NCI-H1105 (cell line): ENCODE data around the gene ZSCAN5A.
"Not testable (repeated sequence)": the region's sequence is repeated elsewhere in the genome, so short reads cannot be mapped to it uniquely, and the experiment has no call there.

Experiments used
- DNase-seq: peaks from one replicate; lab custom pipeline; 2025; lab: John Stamatoyannopoulos, UW

ZSCAN5A gene

DNA sequence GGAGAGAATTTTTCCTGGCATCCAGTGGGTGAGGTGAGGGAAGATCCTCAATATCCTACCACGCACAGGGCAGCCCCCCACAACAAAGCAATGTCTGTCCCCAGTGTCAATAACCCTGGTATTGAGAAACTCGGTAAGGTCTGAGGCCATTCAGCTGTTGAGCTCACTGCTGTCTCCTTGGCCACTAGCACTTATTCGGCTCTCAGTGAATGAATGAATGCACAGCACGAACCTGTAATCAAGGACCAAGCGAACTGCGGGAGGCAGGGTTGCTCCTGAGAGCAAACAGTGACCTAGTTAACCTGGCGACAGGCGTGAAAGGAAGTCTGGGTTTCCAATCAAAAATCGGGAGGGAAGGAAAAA is 640 bp downstream of the ZSCAN5A start:
- no peak for DNase-seq

DNA sequence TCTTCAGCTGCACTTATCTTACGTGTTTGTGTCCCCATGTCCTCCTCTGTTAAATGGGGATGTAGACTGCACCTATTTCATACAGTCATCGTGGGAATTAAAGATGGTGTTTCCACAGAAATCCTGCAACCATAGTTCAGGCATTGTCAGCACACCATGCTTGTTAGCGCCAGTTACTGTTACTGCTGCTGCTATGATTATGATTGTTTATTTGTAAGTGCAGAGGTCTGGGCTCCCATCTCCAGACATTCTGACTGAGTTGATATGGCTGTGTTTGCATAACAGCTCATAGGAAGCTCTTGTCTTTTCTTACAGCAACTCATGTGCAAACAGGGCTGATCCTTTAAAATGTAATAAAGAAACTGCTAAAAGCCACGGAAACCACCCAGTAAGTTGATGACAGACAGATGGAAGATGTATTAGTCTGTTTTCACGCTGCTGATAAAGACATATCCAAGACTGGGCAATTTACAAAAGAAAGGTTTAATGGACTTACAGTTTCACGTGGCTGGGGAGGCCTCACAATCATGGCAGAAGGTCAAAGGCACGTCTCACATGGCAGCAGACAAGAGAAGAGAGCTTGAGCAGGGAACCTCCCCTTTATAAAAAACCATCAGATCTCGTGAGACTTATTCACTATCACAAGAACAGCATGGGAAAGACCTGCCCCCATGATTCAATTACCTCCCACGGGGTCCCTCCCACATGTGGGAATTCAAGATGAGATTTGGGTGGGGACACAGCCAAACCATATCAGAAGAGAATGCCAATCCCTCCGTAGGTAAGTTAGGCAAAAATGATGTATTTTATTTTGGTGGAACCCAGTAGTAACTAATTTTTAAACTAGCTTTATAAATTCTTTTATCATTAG is 1.6 kb downstream of the ZSCAN5A start:
- DNase-seq, result no peak

DNA sequence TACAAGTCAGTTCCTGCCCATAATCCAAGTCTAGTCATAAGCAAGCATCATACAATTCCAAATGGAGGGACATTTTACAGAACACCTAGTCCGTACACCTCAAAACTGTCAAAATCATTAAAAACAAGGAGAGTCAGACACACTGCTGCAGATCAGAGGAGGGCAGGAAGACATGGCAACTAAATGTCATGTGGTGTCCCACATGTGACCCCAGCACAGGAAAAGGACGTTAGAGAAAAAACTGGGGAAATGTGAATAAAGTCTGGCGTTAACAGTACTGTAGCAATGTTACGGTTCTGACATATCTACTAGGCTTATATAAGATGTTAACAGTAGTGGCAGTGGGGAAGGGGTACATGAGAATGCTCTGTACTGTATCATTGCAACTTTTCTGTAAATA is 2.3 kb downstream of the ZSCAN5A start:
- no peak for DNase-seq

DNA sequence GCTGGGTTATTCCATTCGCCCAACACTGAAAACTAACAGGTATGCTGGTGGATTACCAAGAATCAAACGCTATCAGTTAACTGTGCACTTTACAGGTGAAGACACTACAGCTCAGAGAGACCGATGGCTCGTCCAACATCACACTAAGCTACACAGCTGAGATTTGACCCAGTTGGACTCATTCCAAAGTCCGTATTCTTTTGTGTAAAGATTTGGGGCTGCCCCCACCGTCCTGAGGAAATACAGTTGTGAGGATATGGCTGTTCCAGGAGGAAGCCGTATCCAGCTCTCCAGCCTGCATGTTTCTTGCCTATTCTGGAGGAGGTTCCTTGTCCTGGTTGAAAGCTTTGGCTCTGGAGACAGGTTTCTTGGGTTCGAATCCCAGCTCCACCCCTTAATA is 4.2 kb downstream of the ZSCAN5A start:
- no peak for DNase-seq

DNA sequence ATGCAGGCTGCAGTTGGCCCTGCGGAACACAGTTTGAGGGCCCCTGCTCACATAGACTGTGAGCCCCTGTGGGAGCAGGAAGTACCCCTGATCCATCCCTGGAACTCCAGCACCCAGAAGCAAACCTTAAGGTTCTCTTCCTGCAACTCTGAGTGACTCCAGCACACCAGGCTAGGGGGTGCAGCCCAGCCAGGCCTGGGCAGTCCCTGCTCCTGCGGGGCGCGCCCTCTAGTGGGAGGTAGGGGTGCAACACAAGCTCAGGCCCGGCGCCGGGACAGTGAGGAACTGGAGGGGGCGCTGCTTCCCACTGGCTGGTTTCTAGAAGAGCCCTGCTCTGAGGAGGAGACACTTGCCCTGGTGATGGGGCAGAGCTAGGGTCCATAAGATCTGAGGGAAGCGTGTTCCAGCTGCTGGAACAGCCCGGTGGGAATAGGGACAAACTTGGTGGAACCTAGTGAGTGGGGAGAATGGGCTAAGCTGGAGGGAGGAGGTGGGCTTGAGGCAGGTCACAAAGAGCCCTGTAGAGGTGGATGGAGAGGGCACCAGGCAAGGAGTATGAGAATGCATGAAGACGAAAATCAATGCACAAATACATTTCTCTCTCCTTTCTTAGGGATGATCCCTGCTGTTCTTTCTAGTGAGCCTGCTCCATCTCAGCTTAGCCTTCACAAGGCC is 5.0 kb downstream of the ZSCAN5A start:
- peak; percentile 23 for DNase-seq

DNA sequence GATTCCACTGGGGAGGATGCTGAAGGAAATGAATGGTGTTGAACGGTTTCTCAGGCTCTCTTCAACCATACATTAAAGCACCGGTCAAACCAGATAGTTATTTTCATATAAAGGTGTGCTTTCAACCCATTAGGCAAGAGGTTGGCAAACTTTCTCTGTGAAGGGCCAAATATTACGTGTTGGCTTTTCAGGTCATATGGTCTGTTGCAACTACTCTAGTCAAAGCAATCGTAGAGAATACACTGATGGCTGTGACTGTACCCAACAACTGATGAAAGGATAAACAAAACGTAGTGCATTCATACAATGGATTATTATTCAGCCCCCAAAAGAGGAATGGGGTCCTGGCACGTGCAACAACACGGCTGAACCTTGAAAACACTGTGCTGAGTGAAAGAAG is 5.8 kb downstream of the ZSCAN5A start:
- no peak for DNase-seq

DNA sequence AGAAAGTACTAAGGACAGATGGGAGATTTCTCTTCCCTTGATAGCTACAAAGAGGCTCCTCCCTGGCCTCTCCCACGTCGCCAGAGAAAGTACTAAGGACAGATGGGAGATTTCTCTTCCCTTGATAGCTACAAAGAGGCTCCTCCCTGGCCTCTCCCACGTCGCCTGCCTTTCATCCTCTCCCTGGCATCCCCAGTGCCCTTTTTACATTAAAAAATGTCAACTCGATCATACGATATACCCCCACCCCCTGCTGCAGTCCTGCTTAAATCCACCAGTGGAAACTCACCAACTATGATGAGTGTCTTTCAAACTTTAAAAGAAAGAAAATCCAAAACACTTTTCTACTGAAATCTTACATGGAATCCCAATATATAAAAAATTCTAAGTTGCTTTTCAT is 7.6 kb downstream of the ZSCAN5A start:
- not testable (repeated sequence) for DNase-seq

DNA sequence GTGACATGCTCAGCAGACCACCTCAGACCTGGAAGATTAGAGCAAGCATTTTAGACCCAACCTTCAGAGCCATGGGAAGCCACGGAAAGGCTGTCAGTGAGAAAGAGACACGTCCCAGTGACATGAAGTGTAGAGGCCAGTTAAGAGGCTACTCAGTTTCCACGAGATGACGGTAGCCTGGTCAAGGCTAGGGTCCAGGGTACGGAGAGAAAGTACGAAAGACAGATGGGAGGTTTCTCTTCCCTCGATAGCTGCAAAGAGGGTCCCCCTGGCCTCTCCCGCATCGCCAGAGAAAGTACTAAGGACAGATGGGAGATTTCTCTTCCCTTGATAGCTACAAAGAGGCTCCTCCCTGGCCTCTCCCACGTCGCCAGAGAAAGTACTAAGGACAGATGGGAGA is 8.6 kb downstream of the ZSCAN5A start:
- DNase-seq, result no peak

DNA sequence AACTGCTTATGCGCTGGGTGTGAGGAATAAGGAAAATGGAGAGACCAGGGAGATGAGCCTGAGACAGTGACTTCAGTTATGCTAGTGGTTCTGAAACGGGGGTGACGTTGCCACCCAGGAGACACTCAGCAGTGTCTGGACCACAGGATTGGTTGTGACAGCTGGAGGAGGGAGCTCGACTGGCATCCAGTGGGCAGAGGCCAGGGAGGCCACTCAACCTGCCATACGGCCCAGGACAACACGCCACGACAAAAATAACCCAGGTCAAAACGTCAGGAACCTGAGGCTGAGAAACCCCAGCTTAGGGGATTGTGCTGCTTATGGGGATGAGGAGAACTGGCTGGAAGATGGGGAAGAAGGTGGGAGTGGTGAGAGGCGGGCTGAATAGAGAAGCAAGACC is 10.4 kb downstream of the ZSCAN5A start:
- no peak for DNase-seq

DNA sequence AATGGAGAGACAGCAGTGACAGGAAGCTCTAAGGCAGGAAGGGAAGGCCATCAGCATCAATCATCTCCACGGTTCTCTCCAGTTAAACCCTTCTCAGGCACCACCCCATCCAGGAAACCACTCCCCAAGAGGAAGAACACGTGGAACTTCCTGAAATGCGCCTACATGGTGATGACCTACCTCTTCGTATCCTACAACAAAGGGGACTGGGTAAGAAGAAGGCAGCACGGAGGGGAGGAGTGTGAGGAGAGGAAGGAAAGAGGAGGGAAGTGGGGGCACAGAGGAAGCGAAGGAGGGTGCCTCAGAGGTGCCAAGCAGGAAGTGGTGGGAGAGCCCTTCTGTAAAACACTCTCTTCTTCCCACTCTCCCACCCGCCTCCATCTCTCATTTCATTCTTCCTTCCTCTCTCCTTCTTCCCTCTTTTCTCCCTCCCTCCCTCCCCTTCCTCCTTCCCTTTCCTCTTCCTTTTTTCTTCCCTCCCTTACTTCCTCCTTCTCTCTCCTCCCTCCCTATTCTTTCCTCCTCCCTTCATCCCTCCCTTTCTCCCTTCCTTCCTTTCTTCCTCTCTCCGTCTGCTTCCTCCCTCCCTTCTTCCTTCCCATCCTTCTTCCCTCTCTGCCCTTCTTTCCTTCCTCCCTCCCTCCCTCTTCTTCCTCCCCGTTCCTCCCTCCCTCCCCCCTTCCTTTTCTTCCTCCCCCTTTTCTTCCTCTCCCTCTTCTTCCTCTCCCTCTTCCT is 12.6 kb downstream of the ZSCAN5A start:
- DNase-seq, result no peak

DNA sequence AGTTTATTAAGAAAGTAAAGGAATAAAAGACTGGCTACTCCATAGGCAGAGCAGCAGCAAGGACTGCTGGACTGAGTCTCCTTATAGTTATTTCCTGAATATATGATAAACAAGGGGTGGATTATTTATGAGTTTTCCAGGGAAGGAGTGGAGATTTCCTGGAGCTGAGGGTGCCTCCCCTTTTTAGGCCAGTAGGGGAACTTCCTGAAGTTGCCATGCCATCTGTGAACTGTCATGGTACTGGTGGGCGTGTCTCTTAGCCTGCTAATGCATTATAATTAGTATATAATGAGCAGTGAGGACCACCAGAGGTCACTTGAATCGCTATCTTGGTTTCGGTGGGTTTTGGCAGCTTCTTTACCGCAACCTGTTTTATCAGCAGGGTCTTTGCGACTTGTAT is 13.5 kb downstream of the ZSCAN5A start:
- no peak for DNase-seq

DNA sequence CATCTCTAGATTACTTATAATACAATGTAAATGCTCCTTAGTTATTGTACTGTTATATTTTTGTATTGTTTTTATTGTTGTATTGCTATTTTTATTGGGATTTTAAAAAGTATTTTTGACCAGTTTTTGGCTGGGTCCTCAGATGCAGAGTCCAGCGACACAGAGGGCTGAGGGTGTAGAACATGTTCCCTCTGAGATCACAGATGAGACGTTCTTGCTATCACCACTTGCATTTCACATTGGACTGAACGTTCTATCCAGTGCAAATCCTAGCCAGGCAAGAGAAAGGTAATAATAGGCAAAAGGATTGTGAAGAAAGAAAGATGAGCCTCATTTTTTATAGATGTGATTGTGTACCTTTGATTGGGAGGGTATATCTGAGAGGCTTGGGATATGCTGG is 15.0 kb downstream of the ZSCAN5A start:
- no peak for DNase-seq

DNA sequence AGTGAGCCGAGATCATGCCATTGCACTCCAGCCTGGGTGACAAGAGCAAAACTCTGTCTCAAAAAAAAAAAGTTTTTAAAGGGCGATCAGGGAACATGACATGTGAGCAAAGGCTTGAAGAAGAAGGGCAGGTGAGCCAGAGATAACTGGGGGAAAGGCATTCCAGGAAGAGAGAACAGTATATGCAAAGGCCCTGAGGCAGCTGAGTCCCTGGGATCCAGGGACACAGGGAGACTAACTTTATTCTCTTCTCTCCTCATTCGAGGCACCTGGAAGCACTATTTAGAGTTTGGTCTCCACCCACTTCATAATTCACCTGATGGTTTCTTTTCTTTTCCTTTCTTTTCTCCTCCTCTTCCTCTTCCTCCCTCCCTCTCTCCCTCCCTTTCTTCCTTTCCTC is 17.6 kb downstream of the ZSCAN5A start:
- no peak for DNase-seq

DNA sequence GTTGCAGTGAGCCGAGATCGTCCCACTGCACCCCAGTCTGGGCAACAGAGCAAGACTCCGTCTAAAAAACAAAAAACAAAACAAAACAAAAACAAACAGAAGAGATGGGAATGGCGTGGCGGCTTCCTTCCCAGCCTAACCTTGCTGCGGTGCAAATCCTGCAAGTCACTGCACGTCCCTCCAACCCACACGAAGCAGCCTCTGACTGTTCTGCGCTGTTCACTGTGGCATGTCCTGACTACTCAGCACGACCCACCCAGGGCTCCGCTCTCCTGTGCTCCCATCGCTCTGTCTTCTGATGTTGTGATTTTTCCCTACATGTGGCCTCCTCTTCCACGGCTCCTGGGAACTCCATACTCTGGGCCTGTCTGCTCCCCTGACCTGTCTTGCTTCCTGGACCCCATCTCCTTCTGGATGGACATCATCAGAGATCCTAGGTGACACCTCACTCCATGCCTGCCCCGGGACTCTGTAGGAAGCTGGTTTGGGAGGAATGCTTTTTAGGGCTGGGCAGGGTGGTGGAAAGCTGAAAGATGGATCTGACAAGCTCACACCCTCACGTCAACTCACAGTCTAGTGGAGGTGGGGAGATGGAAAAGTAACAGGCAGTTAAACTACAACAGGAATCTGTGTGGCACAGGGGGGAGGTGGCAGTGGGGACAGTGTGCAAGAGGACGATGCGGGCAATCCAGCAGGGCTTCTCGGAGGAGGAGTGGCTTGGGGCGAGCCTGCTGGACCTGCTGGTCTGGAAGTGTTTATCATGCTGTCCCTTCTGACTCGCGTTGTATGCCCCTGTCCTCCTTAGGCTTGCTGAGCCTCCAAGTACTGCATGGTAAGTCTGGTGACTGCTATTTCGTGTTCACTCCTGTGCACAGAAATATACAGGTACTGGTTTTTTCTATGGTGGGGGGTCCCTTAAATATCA is 18.8 kb downstream of the ZSCAN5A start:
- no peak for DNase-seq

DNA sequence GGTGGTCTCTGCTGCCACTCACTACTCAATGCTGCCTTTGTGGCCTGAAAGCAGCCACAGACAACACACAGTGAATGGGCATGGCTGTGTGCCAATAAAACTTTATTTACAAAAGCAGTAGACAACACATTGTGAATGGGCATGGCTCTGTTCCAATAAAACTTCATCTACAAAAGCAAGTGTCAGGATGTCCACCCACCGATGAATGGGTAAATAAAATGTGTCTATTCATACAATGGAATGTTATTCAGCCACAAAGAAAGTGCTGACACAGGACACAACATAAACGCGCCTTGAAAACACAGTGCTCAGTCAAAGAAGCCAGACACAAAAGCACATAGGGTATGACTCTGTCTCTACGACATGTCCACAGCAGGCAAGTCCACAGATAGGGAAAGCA is 20.1 kb downstream of the ZSCAN5A start:
- peak; percentile 16 for DNase-seq

DNA sequence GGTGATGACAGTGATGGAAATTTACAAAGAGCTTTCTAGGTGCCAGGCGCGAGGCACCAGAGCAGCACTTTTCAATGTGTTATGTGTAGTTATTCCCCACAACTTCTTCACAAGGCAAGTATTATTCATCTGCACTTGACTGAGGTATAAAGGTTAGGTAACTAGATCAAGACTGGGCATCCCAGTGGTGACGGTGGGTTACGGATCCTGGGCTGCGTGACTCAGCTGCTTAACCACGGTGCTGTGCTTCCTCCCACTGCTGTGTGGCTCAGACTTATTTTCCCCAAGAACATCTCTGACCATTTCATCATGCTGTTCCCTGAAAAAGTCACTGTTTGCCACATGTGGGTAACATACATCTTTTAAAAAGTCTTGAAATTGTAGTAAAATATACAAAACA is 22.8 kb downstream of the ZSCAN5A start:
- no peak for DNase-seq

DNA sequence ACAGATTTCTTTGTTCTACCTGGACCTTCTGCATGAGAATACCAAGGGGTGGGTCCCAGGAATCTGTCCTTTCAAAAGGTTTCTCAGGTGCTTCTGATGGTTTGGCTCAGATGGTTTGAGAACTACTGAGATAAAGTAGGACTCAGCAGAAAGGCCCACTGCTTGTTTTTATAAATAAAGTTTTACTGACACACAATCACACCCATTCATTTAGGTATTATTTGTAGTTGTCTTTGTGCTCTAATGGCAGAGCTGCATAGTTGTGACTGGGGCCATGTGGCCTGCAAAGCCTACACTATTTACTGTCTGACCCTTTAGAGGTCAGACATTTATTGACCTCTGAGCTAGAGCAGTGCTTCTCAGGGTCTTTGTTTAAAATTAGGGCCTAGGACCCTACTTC is 24.5 kb downstream of the ZSCAN5A start:
- no peak for DNase-seq

DNA sequence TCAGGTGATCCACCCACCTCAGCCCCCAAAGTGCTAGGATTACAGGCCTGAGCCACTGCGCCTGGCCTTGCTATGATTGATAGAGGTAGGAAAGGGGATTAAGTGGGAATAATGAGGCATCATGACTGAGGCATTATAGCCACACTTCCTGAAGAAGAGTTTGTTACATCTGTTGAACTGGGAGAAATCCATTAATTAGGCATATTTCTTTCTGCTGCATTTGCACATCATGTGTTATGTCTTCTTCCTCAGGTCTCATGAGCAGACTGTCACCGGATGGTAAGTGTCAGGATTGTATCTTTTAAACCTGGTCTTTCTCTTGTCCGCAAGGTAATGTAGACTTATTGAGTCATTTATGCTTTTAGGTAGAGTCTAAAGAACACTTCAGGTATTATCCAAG is 29.9 kb downstream of the ZSCAN5A start:
- no peak for DNase-seq

DNA sequence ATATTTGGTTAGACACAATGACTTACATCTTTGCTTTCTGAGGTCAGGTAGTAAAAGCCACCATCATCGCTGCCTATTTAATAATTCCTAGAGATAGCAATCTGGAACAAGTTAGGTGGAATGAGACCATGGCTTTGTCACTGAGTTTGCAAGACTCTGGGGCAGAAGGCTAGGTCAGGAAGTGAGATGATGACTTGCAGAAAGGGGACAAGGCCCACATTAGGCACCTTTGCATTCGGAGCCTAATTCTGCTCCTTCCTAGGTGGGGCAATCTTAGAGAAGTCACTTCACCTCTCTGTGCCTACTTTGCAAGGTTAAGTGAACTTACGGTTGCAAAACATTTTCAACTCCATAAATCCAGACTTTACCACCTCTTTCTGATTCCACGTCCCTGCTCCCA is 31.8 kb downstream of the ZSCAN5A start:
- no peak for DNase-seq

DNA sequence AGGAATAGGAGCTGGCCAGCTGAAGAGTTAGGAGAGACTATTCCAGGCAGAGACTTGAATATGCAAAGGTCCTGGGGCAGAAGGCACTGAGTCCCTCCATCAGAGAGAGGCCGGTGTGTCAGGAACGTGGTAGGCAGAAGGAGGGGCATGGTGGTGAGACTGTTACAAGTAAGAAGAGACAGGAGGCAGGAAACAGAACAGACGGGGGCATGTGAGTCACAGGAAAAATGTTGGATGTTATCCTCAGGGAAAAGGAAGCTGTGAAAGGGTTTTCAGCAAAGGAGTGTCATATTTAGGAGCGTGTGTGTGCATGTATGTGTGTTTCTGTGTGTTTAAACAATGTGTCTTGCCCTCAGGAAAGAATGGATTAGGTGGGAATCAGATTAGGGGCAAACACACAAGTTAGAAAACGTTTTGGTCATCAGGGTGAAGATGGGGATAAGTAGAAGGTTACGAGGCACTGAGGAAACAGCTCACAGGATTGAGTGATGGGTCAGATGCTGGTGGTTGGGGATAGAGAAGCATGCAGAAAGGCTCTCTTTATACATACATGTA is 41.0 kb downstream of the ZSCAN5A start:
- DNase-seq, result no peak

DNA sequence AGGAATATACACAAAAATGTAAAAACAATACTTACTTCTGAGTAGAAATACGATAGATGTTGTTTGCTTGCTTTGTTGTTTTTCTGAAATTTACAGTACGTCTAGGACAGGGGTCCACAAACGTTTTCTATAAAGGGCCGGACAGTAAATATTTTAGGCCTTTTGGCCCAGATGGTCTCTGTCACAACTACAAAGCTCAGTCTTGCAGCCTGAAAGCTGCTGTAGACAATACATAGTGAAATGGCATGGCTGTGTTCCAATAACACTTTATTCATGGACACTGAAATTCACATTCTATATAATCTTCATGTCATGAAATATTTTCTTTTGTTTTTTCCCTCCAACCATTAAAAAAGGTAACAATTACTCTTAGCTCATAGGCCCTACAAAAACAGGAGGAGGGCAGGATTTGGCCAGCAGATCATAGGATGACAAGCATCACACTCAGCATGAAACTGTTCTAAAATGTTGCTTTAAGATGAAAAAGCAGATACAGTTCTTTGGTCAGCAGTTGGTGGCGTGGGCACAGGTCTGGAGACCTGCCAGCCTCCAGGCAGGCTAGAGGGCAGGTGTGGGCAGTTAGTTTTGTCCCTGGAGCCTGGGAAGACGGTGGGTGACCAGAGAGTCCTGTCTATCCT is 42.4 kb downstream of the ZSCAN5A start, which contains the start of gene EDDM13:
Gene EDDM13 (plus strand): TSS at position 588 of the 638 bp plus-strand sequence. CDS start 87 bp downstream, outside the sequence.
- DNase-seq, result no peak
